ENCODE results near the gene NSFL1C. TPM values are rescaled to one million over a fixed set of nuclear protein-coding genes. Genes with fewer than 3 reads are reported as not detected.
A peak's percentile ranks its signal among the peaks of the same experiment; 100 is the strongest.

The NSFL1C gene
- polyA plus RNA-seq, 4 donors = 75.7 to 107 (median 99.5) TPM

- DNase-seq (ENCODE audit: low read depth in 4 of 4, low spot score in 3 of 4) = no peak
These were observed 3.8 kb downstream of the NSFL1C start for GRCh38 chr20:1462834-1463233.

DNA sequence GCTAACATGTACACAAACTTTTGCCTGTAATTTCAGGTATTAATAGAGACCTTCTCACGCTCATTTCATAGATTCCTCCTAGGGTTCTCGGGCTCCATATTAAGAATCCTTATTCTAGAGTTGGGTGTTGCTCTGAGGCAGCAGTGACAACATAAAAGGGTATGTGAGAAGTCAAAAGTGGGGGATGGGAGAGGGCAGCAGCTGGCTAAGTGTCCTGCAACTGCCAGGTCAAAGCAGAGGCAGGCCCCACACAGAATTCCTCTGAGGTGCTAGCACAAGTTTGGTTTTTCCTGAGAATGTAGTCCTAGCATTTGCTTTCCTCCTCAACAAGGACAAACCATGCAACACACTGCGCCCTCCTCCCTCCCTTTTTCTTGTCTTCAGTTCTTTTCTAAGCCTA, 4.6 kb downstream of the NSFL1C start:
- DNase-seq (ENCODE audit: low read depth in 4 of 4, low spot score in 3 of 4) = no peak

DNA sequence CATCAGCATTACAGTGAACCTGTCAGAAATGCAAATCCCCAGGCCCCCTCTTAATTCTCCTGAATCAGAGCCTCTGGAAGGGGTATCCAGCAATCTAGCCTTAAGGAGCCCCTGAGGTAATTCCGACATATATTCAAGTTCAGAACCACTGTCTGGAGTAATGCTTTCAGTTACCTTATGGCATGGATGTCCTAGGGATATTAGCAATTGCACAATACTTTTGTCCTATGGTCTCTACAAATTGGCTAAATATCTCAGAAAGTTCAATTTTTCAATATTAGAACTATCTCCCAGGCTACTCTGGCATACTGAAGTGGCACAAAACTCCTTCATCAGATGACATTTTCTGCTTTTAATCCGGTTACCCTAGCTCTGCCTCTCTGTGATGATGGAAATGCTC, 6.4 kb downstream of the NSFL1C start:
- no peak for DNase-seq (ENCODE audit: low read depth in 4 of 4, low spot score in 3 of 4)

- no peak for DNase-seq (ENCODE audit: low read depth in 4 of 4, low spot score in 3 of 4)
These were observed 8.7 kb downstream of the NSFL1C start for GRCh38 chr20:1457992-1458391.

DNA sequence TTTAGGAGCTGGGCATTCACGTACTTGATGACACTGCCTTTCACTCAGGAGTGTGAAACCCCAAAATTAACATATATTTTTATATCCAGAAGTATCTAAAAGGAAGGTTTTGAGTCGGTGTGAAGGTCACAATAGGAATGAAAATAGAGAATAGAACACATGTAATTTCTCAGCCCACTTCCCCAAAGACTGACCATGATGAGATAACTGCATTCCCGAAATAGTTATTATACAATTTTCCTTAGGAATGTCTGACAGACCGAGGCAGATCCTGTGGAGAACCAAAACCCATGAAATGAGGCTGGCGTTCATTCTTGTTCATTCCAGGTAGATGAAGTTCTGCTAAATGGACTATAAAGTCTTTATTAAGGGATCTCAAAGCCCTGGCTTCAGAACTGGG, 10.3 kb downstream of the NSFL1C start:
- no peak for DNase-seq (ENCODE audit: low read depth in 4 of 4, low spot score in 3 of 4)

GRCh38 chr20:1450926-1451491, 15.6 kb downstream of the NSFL1C start:
- no peak for DNase-seq (ENCODE audit: low read depth in 4 of 4, low spot score in 3 of 4)

GRCh38 chr20:1449370-1449769, 17.3 kb downstream of the NSFL1C start:
- no peak for DNase-seq (ENCODE audit: low read depth in 4 of 4, low spot score in 3 of 4)

DNA sequence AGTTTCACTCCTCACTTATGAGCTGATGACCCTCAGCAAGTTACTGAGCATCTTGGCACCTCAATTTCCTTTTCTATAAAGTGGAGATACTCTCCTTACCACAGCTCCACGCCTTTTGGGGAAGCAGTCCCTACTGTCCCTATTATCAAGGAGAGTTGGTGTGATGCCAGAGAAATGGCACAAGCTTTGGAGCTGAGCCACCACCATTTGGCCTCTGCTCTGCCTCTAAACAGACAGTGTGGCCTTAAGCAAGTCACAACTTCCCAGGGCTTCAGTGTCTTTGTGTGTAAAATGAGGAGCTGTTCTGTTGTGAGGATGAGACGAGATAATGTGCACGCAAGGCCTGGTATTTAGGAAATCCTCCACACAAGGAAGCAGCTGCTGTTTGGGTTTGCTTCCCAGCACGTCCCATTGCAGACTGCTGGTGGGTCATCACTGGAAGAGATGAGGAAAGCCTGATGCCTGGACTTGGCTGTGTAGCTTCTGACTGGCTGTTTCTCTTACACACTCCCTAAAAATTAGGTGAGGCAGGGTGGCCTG, 18.5 kb downstream of the NSFL1C start:
- no peak for DNase-seq (ENCODE audit: low read depth in 4 of 4, low spot score in 3 of 4)

- DNase-seq (ENCODE audit: low read depth in 4 of 4, low spot score in 3 of 4) = no peak
These were observed 20.1 kb downstream of the NSFL1C start for GRCh38 chr20:1446536-1446935.

DNA sequence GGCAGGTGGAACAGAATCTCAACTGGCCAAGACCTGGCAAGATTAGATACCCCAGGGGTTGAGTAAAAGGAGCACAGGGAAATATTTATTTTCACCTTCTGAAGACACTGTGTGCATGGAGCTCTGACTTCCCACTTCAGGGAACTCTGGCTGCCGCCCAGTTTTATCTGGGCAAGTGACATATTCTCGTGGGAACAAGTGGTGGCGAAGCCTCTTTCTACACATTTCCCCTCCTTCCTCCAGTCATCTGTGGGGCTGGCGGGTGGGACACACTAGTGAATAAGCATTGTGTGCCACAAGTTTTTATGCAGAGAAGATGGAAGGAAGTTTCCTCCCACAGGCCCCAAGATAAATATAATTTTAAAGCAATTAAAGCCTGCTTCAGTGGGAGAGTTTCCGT, 23.6 kb downstream of the NSFL1C start:
- no peak for DNase-seq (ENCODE audit: low read depth in 4 of 4, low spot score in 3 of 4)

GRCh38 chr20:1442304-1442703, 24.3 kb downstream of the NSFL1C start:
- no peak for DNase-seq (ENCODE audit: low read depth in 4 of 4, low spot score in 3 of 4)

DNA sequence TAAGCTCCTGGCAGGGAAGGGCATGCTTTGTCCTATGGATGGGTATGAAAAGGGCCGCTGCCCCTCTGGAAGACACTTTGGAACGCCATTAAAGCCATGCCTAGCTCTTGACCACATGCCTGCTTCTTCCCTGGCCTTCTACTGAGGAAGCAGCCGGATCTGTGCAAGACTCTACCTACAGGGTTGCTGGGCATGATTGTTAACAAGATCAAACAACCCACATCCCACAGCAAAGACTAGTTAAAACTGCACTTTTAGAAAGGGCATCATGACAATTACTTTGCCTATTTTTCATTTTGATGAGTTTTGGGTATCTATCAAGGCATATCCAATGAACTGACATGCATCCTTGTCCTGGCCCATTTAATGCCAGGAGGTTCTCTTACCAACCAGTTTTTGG, 25.5 kb downstream of the NSFL1C start:
- no peak for DNase-seq (ENCODE audit: low read depth in 4 of 4, low spot score in 3 of 4)

DNA sequence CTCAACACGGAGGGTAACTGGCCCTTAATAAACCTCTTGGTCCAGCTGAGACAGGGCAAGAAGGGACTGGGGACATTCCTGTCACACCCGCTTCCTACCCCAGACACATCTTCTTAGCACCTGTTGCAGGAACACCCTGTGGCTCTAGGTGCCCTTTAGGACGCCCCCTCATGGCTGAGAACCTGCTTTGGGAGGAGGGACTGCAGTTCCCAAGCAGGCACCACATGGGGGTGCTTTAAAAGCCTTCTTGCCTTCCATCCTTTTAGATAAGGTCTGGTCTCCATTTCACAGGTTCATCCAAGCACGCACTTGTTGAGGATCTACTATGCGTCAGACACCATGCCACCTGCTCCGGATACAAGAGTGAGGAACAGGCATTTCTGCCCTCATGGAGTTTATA, 26.6 kb downstream of the NSFL1C start:
- DNase-seq (ENCODE audit: low read depth in 4 of 4, low spot score in 3 of 4) = no peak

DNA sequence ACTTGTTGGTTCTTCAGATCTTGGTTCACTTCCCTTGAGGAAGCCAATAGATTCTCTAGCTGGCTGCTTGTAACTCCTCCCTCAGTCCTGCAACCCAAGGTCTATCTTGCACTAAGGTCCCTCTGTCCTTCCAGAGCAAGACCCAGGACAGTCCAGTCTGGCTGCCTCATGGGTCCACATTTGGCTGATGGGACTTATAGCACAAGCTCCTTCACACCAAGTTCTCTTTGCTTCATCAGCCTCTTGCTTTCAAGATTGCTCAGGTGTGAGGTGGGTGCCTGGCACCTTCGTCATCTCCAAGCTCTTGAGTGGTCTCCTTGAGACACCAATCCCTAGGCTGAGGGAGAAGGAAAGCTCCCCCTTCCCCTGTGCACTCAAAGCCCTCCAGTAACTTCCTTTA, 28.3 kb downstream of the NSFL1C start:
- DNase-seq (ENCODE audit: low read depth in 4 of 4, low spot score in 3 of 4) = no peak

- peak in 3 of 4 donors; percentile 39 to 57 (median 41) for DNase-seq (ENCODE audit: low read depth in 4 of 4, low spot score in 3 of 4)
These were observed 29.3 kb downstream of the NSFL1C start for GRCh38 chr20:1437235-1437904.

GRCh38 chr20:1436263-1436662, 30.4 kb downstream of the NSFL1C start:
- no peak for DNase-seq (ENCODE audit: low read depth in 4 of 4, low spot score in 3 of 4)

DNA sequence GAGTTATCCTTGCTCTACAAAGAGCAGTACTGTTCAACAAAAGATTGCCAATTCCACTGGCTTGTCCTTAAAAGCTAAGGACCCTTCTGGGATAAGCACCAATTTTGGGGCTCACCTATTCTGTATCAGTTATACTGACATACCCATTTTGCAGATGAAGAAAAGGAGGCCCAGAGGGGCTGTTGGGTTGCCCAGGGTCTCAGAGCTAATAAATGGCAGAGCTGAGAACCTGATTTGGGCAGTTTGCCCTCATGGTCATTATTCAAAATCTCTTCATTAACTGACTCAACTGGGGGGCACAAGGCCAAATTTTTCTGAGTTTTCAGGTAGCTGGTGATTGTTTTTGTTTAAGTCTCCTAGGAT, 31.3 kb downstream of the NSFL1C start:
- DNase-seq (ENCODE audit: low read depth in 4 of 4, low spot score in 3 of 4) = no peak

- DNase-seq (ENCODE audit: low read depth in 4 of 4, low spot score in 3 of 4) = no peak
These were observed 31.9 kb downstream of the NSFL1C start for GRCh38 chr20:1434571-1435336.

DNA sequence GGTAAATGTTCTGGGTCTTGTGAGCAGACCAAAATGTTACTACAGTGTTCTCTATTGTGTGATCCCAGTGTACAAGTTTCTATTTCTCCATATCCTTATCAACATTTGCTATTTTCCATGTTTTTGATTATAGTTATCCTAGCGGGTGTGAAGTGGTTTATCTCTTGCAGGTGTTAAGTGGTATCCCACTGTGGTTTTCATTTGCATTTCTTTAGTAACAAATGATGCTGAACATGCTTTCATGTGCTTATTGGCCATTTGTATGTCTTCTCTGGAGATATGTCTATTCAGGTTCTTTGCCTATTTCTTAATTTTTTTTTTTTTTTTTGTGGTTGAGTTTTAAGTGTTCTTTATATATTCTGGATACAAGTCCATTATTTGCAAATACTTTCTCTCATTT, 35.5 kb downstream of the NSFL1C start:
- DNase-seq (ENCODE audit: low read depth in 4 of 4, low spot score in 3 of 4) = no peak

DNA sequence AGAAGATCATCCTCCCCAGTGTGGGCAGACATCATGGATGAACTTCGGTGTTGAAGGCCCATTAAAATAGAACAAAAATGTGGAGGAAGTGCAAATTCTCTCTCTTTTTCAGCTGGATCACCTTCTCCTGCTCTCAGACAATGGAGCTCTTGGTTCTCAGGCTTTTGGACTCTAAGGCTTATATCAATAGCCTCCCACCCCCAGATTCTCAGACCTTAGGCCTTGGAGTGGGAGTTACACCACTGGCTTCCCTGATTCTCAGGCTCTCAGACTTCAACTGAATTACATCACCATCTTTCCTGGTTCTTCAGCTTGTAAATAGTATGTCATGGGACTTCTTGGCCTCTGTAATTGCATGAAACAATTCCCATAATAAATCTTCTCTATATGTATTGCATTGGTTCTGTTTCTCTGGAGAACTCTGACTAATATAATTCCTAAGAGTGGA, 36.6 kb downstream of the NSFL1C start:
- DNase-seq (ENCODE audit: low read depth in 4 of 4, low spot score in 3 of 4) = no peak

DNA sequence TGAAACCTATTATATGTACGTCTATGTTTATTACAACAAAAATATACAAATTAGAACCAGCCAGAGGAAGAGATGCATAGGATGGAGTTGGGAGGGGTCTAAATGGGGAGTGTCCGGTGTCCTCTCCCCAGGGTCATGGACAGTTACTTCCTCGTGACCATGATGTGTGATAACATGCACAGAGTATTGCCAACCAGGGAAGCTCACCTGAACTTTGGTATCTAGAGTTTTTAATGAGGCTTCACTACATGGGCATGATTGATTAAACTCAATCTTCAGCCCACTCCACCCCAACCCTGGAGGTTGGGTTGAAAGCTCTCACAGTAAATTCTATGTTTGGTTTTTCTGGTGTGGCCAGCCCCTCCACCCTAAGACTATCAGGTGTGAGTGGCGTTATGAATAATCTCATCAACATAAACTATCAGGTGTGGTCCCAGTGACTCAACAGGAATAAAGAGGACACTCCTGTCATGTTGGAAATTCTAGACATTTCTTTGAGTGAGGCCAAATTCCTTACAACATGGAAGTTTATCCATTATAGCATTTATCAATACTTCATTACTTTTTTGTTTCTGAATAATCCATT, 37.4 kb downstream of the NSFL1C start:
- no peak for DNase-seq (ENCODE audit: low read depth in 4 of 4, low spot score in 3 of 4)
